HepG2 (cell line): ENCODE results near the gene WASHC3. TPM values are rescaled to one million over a fixed set of nuclear protein-coding genes. Genes with fewer than 3 reads are reported as not detected.

Source experiments
- ATAC-seq: fragments of 200-7000 bp; cut with Tn5 transposase; 3 replicates; pipeline ENCODE4 v1.9.1; 2020; ENCODE audit warnings: mild to moderate bottlenecking, moderate library complexity
- BruUV-seq: library from RNA; stranded (reverse); fragments of 400-500 nt; replicated peaks from 2 replicates; lab custom pipeline; 2021; lab: Mats Ljungman, UMichigan
- CTCF ChIA-PET: fragments of 300-600 bp; formaldehyde crosslinking; extraction: SDS; loops from one replicate; lab custom pipeline; 2021; ENCODE audit warnings: low total read pairs, inconsistent platforms, low intra/inter-chr PET ratio; lab: Yijun Ruan, JAX
- POLR2A ChIA-PET: fragments of 350-600 bp; sonication (Branson Sonifier 250); formaldehyde crosslinking; loops from one replicate; lab custom pipeline; 2020; ENCODE audit warnings: antibody characterized with exemption, inconsistent platforms; lab: Yijun Ruan, JAX
- DNase-seq: peaks from one replicate; pipeline ENCODE4 v3.0.0-alpha.2; 2015; ENCODE audit warnings: low spot score
- FAIRE-seq: peaks from 3 replicates; lab custom pipeline; 2011; peaks lifted over from hg19 to GRCh38; lab: Jason Lieb, UNC
- H2AFZ ChIP-seq: one replicate; pipeline ENCODE4 v1.6.1; 2011; ENCODE audit warnings: low read length, inconsistent platforms
- H3K27ac ChIP-seq: fragments of 300-600 bp; 3 replicates; pipeline ENCODE4 v1.8.0; 2011; ENCODE audit warnings: mixed run types, mild to moderate bottlenecking, mixed read lengths, low read length, inconsistent platforms; ENCODE audit not compliant: insufficient read depth; ENCODE audit errors: extremely low read length
- H3K27me3 ChIP-seq, 2 experiments: fragments of 200-600 bp in 1 of 2; 2 replicates in 1 of 2; 3 replicates in 1 of 2; pipeline versions ENCODE4 v1.6.0 to v1.8.0; 2011; ENCODE audit warnings: low read length in 2 of 2, mild to moderate bottlenecking in 2 of 2, moderate library complexity in 2 of 2, inconsistent platforms in 1 of 2; ENCODE audit not compliant: insufficient read depth in 2 of 2, control insufficient read depth in 1 of 2
- H3K36me3 ChIP-seq, 2 experiments: fragments of 200-600 bp in 1 of 2; replicated peaks in 1 of 2; 2 replicates in 1 of 2; 3 replicates in 1 of 2; pipeline versions ENCODE4 v1.5.1 to v1.8.0; 2011; ENCODE audit warnings: low read length in 2 of 2, inconsistent platforms in 1 of 2; ENCODE audit not compliant: insufficient read depth in 2 of 2, control insufficient read depth in 1 of 2
- H3K4me1 ChIP-seq: 2 replicates; pipeline ENCODE4 v1.5.1; 2012; ENCODE audit warnings: low read length, inconsistent platforms; ENCODE audit not compliant: insufficient read depth
- H3K4me2 ChIP-seq: 2 replicates; pipeline ENCODE4 v1.6.0; 2011; ENCODE audit warnings: low read depth, low read length, inconsistent platforms
- H3K4me3 ChIP-seq, 3 experiments: fragments of 200-600 bp in 1 of 3; sonication (generic), shearing (Covaris generic) in 1 of 3; replicated peaks in 1 of 3; 2 replicates each; pipeline ENCODE4 v1.5.1; 2011 to 2016; ENCODE audit warnings: low read length in 3 of 3, inconsistent platforms in 2 of 3, low read depth in 2 of 3, mild to moderate bottlenecking in 2 of 3, control low read depth in 1 of 3, mixed read lengths in 1 of 3; ENCODE audit not compliant: insufficient read depth in 1 of 3
- H3K79me2 ChIP-seq: one replicate; pipeline ENCODE4 v1.6.1; 2011; ENCODE audit warnings: low read length, inconsistent platforms; ENCODE audit not compliant: insufficient read depth
- H3K9ac ChIP-seq: 2 replicates; pipeline ENCODE4 v1.6.0; 2011; ENCODE audit warnings: mild to moderate bottlenecking, low read depth, low read length, inconsistent platforms; ENCODE audit not compliant: insufficient read depth
- H3K9me3 ChIP-seq: 2 replicates; pipeline ENCODE4 v1.5.1; 2012; ENCODE audit warnings: mild to moderate bottlenecking, low read length
- H4K20me1 ChIP-seq: 2 replicates; pipeline ENCODE4 v1.6.0; 2011; ENCODE audit warnings: inconsistent platforms, mild to moderate bottlenecking, low read length, moderate library complexity; ENCODE audit not compliant: insufficient read depth
- CHCHD3 ChIP-seq: sonication (generic); formaldehyde crosslinking; IDR thresholded peaks from 2 replicates; pipeline ENCODE4 v1.8.0; 2022; ENCODE audit warnings: mild to moderate bottlenecking, missing genetic modification reagents, moderate library complexity
- ELF4 ChIP-seq: sonication (generic); formaldehyde crosslinking; IDR thresholded peaks from 2 replicates; pipeline ENCODE4 v1.5.0; 2020; ENCODE audit warnings: missing genetic modification reagents, mild to moderate bottlenecking, moderate library complexity, borderline replicate concordance
- EZH2 ChIP-seq: conservative IDR thresholded peaks from 2 replicates; pipeline ENCODE4 v1.6.1; 2012; ENCODE audit warnings: mild to moderate bottlenecking, low read depth, low read length, moderate library complexity
- KMT2B ChIP-seq: IDR thresholded peaks from 2 replicates; pipeline ENCODE4 v1.6.1; 2016; ENCODE audit warnings: missing genetic modification reagents, missing compliant biosample characterization
- MYC ChIP-seq: sonication (generic); formaldehyde crosslinking; IDR thresholded peaks from 2 replicates; pipeline ENCODE4 v1.9.0; 2021; ENCODE audit warnings: missing genetic modification reagents, borderline replicate concordance
- RFX5 ChIP-seq: IDR thresholded peaks from 2 replicates; pipeline ENCODE4 v1.6.1; 2011; ENCODE audit warnings: low read depth, low read length, improper control_type of control experiment
- STAT6 ChIP-seq: sonication (generic); formaldehyde crosslinking; IDR thresholded peaks from 2 replicates; pipeline ENCODE4 v1.4.0; 2020; ENCODE audit warnings: missing genetic modification reagents, mild to moderate bottlenecking, borderline replicate concordance
- TAF1 ChIP-seq: sonication (generic); formaldehyde crosslinking; IDR thresholded peaks from 2 replicates; pipeline ENCODE4 v1.4.0; 2020; ENCODE audit warnings: missing genetic modification reagents
- WIZ ChIP-seq: sonication (generic); formaldehyde crosslinking; IDR thresholded peaks from 2 replicates; pipeline ENCODE4 v1.5.1; 2020; ENCODE audit warnings: mild to moderate bottlenecking, missing genetic modification reagents
- ZNF644 ChIP-seq: IDR thresholded peaks from 2 replicates; pipeline ENCODE4 v1.6.1; 2016; ENCODE audit warnings: low read depth
- ZNF773 ChIP-seq: sonication (generic); formaldehyde crosslinking; IDR thresholded peaks from 2 replicates; pipeline ENCODE4 v1.4.0; 2020; ENCODE audit warnings: missing genetic modification reagents, borderline replicate concordance
- WGBS: methylation state at CpG from one replicate; pipeline ENCODE4 v1.1.6; 2017; ENCODE audit warnings: low lambda C conversion rate; 5-methylcytosine and 5-hydroxymethylcytosine counted together
- in situ Hi-C: cut with HindIII; loops from 2 replicates; pipeline ENCODE4 v1.10.0; 2017; ENCODE audit warnings: low pct_unique_long_range_greater_than_20kb; ENCODE audit not compliant: extremely low pct_ligation_motif_present
- intact Hi-C: fragments of 100-400 bp; cut with micrococcal nuclease; formaldehyde crosslinking; loops from one replicate; pipeline ENCODE4 v1.10.0; 2022; ENCODE audit not compliant: unreplicated experiment
- polyA plus RNA-seq, 8 experiments: library from polyadenylated mRNA; depleted of rRNA in 3 of 8; stranded (reverse) in 7 of 8; unstranded in 1 of 8; fragments of >200 nt; fragmentation: Illumina TruSeq in 4 of 8; extraction: Trizol in 4 of 8; gene quantifications; 2 replicates each; pipeline versions ENCODE4 v1.2.1 to v1.2.3, GENCODE V29; 2011 to 2016; ENCODE audit warnings: low read depth in 4 of 8, missing spikeins in 1 of 8, mixed read lengths in 1 of 8; ENCODE audit not compliant: insufficient read depth in 1 of 8
- total RNA-seq, 5 experiments: library from RNA; depleted of rRNA; stranded (reverse); fragments of >200 nt; fragmentation: Illumina TruSeq; extraction: Trizol; gene quantifications; 2 replicates each; pipeline ENCODE4 v1.2.3, GENCODE V29; 2016; ENCODE audit warnings: low read depth in 1 of 5
- TF ChIP-seq, protein P1 (sequence below): sonication (generic); formaldehyde crosslinking; IDR thresholded peaks from 2 replicates; pipeline ENCODE4 v1.5.0; 2020; ENCODE audit warnings: mild to moderate bottlenecking, missing genetic modification reagents
- TF ChIP-seq, protein P2 (sequence below): sonication (generic); formaldehyde crosslinking; IDR thresholded peaks from 2 replicates; pipeline ENCODE4 v1.4.0; 2020; ENCODE audit warnings: mild to moderate bottlenecking, missing genetic modification reagents, borderline replicate concordance

The WASHC3 gene
- total and polyA plus RNA-seq, 2 of the 13 experiments (the other 11 are each of a cell fraction or from before 2014, with no cell fraction given): 32.7 to 47.3 TPM

DNA sequence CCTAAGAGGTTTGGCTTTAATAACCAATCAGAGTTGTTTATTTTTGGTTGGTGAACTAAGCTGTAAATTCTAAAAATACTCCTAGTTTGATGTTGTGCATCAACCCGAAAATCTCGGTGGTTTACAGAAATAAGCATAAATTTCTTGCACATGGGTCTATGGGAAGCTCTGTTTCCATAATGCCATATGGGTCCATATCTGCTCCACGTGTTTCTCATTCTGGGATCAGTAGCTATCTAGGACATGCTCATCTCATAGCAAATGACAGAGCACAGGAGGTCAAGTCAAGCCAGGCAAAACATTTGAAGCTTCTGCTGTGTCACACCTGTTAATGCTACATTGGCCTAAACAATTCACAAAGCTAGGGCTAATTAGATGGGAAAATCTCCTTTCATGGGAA lies 35.1 kb upstream of the WASHC3 start:
- H3K4me1 ChIP-seq: no peaks in the 10 kb centered on the region
- in situ Hi-C loops: no loop called here
- WGBS: 96% methylated on average over 3 of the region's 3 CpGs
- no peak overlapping the region for H3K9ac ChIP-seq
- no peak overlapping the region for H3K4me2 ChIP-seq
- ChIA-PET POLR2A (interaction anchor here (1.2 kb wide), 1 partner anchor 36 kb away, joined by 3 read pairs; no protein-coding TSS in a partner anchor), CTCF (no interaction called here)
- peaks cover 1 to 32% of the 10 kb centered on the region in 2 experiments; a peak in 4 of 5 replicates for H3K36me3 ChIP-seq
- ATAC-seq: no peak
- no peak for FAIRE-seq
- no peak for DNase-seq
- H3K27me3 ChIP-seq: no peaks in the 10 kb centered on the region
- H3K27ac ChIP-seq: no peak overlapping the region
- no peak overlapping the region for H3K4me3 ChIP-seq
- H3K79me2 ChIP-seq: no peaks in the 10 kb centered on the region
- H4K20me1 ChIP-seq: no peaks in the 10 kb centered on the region
- intact Hi-C loops: loop anchor here (10.0 kb wide), 3 partner anchors 152 to 668 kb away; partner anchors contain the start of gene IGF1
- BruUV-seq: no TSS peak
- H3K9me3 ChIP-seq: no peaks in the 10 kb centered on the region
- TF ChIP-seq RFX5 (no peak), TAF1 (CRISPR knock-in tag) (no peak), ZNF644 (CRISPR knock-in tag) (no peak), ZNF773 (CRISPR knock-in tag) (no peak), ELF4 (no peak), KMT2B (no peak), CHCHD3 (no peak), EZH2 (no peak), STAT6 (CRISPR knock-in tag) (no peak), WIZ (CRISPR knock-in tag) (no peak), MYC (CRISPR knock-in tag) (no peak)
- TF ChIP-seq, protein P1, sequence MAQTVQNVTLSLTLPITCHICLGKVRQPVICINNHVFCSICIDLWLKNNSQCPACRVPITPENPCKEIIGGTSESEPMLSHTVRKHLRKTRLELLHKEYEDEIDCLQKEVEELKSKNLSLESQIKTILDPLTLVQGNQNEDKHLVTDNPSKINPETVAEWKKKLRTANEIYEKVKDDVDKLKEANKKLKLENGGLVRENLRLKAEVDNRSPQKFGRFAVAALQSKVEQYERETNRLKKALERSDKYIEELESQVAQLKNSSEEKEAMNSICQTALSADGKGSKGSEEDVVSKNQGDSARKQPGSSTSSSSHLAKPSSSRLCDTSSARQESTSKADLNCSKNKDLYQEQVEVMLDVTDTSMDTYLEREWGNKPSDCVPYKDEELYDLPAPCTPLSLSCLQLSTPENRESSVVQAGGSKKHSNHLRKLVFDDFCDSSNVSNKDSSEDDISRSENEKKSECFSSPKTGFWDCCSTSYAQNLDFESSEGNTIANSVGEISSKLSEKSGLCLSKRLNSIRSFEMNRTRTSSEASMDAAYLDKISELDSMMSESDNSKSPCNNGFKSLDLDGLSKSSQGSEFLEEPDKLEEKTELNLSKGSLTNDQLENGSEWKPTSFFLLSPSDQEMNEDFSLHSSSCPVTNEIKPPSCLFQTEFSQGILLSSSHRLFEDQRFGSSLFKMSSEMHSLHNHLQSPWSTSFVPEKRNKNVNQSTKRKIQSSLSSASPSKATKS (CRISPR knock-in tag): no peak
- TF ChIP-seq, protein P2, sequence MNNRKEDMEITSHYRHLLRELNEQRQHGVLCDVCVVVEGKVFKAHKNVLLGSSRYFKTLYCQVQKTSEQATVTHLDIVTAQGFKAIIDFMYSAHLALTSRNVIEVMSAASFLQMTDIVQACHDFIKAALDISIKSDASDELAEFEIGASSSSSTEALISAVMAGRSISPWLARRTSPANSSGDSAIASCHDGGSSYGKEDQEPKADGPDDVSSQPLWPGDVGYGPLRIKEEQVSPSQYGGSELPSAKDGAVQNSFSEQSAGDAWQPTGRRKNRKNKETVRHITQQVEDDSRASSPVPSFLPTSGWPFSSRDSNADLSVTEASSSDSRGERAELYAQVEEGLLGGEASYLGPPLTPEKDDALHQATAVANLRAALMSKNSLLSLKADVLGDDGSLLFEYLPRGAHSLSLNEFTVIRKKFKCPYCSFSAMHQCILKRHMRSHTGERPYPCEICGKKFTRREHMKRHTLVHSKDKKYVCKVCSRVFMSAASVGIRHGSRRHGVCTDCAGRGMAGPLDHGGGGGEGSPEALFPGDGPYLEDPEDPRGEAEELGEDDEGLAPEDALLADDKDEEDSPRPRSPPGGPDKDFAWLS (CRISPR knock-in tag): no peak
- H2AFZ ChIP-seq: no peak overlapping the region
